SH-SY5Y (cell line): Measurements from ENCODE around the gene EPS8L1.

Experiments used
- GATA2 ChIP-seq: IDR thresholded peaks from 2 replicates; pipeline ENCODE4 v1.6.1; 2011; ENCODE audit warnings: mild to moderate bottlenecking, low read depth, low read length
- GATA3 ChIP-seq: IDR thresholded peaks from 2 replicates; pipeline ENCODE4 v1.6.1; 2011; ENCODE audit warnings: low read depth, mild to moderate bottlenecking, low read length, moderate library complexity

DNA sequence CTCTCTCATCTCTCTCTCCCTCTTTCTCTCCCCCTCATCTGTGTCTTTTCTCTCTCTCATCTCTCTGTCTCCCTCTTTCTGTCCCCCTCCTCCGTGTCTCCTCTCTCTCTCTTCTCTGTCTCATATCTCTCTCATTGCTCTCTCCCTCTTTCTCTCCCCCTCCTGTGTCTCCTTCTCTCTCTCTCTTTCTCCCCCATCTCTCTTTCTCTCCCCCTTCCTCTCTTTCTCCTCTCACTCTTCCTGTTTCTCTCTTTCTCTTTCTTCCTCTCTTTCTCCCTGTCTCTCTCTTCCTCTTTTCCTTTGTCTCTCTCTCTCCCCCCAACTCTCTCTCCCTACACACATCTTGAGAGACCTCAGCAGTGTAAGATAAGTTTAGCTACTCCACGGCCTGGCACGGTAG lies 7.8 kb upstream of the EPS8L1 start:
- TF ChIP-seq GATA2: no peak
- TF ChIP-seq GATA3: no peak
